Esophagus squamous epithelium (tissue), 4 donors: ENCODE data around the gene HYOU1.

ENCODE experiments used
- POLR2A ChIP-seq, 4 donors: fragments of 450-650 bp; IDR thresholded peaks; one replicate each; pipeline ENCODE4 v1.6.1; 2017; ENCODE audit warnings: antibody characterized with exemption in 4 of 4, mild to moderate bottlenecking in 4 of 4, moderate library complexity in 3 of 4
- TF ChIP-seq, protein P1 (sequence below), 6 experiments: fragments of 450-650 bp in 4 of 6; fragments of 200-600 bp in 2 of 6; sonication (generic) in 2 of 6; IDR thresholded peaks; one replicate each; pipeline ENCODE4 v1.5.1; 2016 to 2019; ENCODE audit warnings: antibody characterized with exemption in 6 of 6, mild to moderate bottlenecking in 4 of 6, moderate library complexity in 4 of 6

DNA sequence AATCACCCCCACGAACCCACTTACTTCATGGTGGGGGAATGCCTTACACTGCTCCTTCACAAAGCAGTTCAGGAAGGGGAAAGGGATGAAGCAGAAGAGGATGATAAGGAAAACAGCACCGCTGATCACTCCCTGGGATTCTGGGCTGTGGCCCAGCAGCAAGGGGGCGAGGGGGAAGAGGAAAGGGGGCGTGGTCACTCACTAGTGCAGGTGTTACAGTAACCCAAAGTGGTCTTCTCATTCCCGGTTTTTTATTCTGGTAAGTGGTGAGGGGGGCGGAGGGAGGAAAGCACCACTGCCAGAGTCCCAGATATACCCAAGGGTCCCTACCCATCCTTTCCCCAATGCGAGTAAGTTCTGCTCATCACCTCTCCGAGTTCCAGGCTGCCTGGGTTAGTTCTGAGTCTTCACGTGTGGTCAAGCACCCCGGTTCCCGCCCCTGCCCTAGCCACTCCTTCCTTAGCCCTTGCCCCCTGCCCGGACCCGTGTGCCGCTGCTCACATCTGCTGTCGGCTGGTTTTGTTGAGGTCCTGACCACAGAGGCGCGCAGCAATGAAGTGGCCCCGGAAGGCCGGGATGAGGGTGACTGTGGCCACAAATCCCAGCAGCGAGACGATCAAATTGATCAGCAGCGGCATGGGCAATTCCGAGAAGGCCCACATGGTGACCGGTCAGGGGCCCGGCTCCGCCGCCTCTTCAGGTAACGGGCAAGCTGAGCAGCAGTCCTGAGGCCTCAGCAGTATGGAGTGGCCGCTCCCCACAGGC lies 44.2 kb upstream of the HYOU1 start:
- TF ChIP-seq, protein P1, sequence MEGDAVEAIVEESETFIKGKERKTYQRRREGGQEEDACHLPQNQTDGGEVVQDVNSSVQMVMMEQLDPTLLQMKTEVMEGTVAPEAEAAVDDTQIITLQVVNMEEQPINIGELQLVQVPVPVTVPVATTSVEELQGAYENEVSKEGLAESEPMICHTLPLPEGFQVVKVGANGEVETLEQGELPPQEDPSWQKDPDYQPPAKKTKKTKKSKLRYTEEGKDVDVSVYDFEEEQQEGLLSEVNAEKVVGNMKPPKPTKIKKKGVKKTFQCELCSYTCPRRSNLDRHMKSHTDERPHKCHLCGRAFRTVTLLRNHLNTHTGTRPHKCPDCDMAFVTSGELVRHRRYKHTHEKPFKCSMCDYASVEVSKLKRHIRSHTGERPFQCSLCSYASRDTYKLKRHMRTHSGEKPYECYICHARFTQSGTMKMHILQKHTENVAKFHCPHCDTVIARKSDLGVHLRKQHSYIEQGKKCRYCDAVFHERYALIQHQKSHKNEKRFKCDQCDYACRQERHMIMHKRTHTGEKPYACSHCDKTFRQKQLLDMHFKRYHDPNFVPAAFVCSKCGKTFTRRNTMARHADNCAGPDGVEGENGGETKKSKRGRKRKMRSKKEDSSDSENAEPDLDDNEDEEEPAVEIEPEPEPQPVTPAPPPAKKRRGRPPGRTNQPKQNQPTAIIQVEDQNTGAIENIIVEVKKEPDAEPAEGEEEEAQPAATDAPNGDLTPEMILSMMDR (IDR thresholded peaks at IDR 0.05) = no peak
- TF ChIP-seq POLR2A (IDR thresholded peaks at IDR 0.05) = no peak
